Omental fat pad (tissue), 4 donors: Measurements from ENCODE around the gene C6orf89. TPM values are rescaled to one million over a fixed set of nuclear protein-coding genes. Genes with fewer than 3 reads are reported as not detected.
A peak's percentile ranks its signal among the peaks of the same experiment; 100 is the strongest.

ENCODE experiments used
- ATAC-seq: fragments of 150-250 bp; one replicate; pipeline ENCODE4 v1.9.1; 2016; ENCODE audit warnings: mild to moderate bottlenecking, moderate library complexity; ENCODE audit not compliant: low FRiP score
- DNase-seq: peaks from one replicate; pipeline ENCODE4 v3.0.0-alpha.2; 2019; ENCODE audit warnings: low spot score
- total RNA-seq, 4 donors: library from RNA; depleted of rRNA; stranded (reverse); fragments of >200 nt; gene quantifications; one replicate each; pipeline ENCODE4 v1.1.0, GENCODE V29; 2016
- TF ChIP-seq, protein P1 (sequence below), 3 donors: fragments of 450-650 bp; IDR thresholded peaks; one replicate each; pipeline ENCODE4 v1.5.1; 2016 to 2017; ENCODE audit warnings: antibody characterized with exemption in 3 of 3, mild to moderate bottlenecking in 3 of 3, moderate library complexity in 2 of 3

Gene C6orf89
- total RNA-seq, 4 donors from 2014 or later: 40.2 to 53.0 (median 46.0) TPM

DNA sequence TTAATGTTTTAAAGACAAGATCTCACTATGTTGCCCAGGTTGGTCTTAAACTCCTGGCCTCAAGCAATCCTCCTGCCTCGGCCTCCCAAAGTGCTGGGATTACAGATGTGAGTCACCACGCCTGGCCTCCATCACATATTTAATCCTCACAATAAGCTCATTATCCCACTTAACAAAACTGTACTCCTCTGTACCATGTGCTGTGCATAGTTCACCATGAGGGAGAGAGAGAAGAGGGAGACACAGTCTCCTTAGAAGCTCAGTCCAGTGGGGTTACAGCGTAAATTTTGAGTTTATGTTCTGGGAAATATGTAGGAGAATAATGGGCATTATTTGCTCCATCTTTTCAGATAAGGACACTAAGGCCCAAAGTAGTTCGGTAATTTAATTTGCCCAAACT lies 38.6 kb upstream of the C6orf89 start:
- DNase-seq (no peak), ATAC-seq (no peak)
- TF ChIP-seq, protein P1, sequence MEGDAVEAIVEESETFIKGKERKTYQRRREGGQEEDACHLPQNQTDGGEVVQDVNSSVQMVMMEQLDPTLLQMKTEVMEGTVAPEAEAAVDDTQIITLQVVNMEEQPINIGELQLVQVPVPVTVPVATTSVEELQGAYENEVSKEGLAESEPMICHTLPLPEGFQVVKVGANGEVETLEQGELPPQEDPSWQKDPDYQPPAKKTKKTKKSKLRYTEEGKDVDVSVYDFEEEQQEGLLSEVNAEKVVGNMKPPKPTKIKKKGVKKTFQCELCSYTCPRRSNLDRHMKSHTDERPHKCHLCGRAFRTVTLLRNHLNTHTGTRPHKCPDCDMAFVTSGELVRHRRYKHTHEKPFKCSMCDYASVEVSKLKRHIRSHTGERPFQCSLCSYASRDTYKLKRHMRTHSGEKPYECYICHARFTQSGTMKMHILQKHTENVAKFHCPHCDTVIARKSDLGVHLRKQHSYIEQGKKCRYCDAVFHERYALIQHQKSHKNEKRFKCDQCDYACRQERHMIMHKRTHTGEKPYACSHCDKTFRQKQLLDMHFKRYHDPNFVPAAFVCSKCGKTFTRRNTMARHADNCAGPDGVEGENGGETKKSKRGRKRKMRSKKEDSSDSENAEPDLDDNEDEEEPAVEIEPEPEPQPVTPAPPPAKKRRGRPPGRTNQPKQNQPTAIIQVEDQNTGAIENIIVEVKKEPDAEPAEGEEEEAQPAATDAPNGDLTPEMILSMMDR (IDR thresholded peaks at IDR 0.05): no peak

DNA sequence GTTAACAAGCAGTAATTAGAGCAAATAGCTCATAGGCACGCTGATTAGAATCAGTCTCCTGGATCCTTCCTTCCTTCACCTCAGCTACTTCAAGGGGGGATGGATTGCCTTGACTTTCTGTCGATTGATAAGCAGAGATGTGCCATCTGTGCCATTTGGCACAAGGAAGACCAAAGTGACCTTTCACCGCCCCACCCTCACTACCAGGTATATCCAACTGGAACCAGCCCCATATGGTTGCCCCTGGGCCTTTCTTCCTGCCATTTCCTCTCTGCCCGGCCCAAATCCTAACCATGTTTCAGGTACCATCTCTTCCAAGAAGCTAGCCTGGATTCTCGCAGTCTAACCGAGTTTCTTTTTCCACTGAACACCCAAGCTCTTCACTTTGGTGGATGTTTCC lies 37.8 kb upstream of the C6orf89 start:
- TF ChIP-seq, protein P1 (IDR thresholded peaks at IDR 0.05): no peak
- ATAC-seq (no peak), DNase-seq (no peak)

DNA sequence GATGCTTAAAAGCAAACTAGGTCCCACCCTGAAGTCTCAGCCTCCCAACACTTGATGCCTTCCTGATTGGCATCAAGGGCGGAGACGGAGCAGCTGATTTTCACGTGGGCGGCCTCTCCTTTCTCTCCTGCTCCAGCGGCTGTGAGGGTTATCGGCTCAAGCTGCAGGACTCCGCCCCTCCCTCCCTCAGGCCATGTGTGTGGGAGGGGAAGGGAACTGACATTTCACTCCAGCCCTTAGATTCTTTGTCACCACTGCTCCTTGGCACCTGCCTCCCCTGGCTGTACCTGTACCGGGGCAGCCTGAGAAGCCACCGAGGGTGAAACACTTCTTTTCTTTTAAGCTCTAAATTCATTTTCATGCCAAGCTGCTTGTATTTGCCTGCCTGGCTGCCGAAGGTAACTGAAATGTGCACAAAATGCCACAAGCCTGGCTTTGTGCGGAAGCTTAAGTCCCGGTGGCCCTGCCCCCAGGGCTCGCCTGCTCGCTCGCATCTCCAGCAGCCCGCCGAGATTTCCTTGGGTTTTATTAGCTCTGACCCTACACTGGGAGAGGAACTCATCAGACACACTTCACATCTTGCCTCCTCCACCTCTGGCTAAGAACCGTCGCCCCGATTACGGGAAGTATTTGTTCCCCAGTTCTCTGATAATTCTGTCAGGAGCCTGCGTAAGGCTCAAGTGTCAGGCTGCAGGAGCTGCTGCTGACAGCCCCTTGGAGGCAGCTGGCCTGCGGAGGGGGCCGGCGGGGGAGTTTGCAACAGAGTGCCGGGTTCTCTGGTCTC lies 36.9 kb upstream of the C6orf89 start:
- ATAC-seq (peak; percentile 60), DNase-seq (no peak)
- TF ChIP-seq, protein P1 (IDR thresholded peaks at IDR 0.05): no peak

DNA sequence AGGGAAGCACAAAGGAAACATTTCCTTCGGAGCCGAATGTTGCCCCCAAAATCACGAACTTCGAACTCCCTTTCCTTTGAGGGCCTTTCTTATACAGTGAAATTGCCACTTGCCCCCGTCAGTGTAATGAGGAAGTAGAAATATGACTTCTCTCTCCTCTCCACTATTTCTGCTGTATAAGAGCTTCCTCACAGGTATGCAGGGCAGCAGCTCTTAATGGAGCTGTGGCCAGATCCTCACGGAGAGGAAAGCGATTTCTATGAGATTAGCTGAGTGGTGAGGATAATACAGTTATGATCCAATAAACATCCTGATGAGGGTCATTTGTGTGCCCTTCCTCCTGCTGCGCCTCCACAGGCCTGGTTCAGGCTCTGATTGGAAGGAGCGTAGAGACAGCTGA lies 35.7 kb upstream of the C6orf89 start:
- DNase-seq (no peak), ATAC-seq (no peak)
- TF ChIP-seq, protein P1 (IDR thresholded peaks at IDR 0.05): no peak

DNA sequence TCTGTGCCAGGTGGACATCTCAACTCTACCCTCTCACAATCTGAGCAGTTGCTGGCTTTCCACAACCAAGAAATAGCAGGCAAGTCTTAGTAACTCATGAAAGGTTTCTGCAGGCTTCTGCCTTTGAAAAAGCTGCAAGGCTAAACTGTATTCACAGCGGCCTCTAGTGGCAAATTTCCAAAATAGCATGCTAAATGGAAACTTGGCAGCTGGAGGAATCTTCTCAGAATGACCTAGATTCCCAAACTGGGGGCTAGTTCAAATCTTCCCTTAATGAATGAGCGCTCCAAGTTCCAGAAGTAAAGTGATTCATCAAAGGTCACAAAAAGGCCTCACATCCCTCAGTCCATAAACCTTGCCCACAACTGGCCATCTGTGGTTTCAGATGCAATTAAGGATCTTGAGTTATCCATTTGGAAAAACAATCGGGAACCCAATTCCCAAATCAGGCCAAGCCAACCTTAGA lies 34.6 kb upstream of the C6orf89 start:
- DNase-seq (no peak), ATAC-seq (peak; percentile 49)
- TF ChIP-seq, protein P1 (IDR thresholded peaks at IDR 0.05): no peak

DNA sequence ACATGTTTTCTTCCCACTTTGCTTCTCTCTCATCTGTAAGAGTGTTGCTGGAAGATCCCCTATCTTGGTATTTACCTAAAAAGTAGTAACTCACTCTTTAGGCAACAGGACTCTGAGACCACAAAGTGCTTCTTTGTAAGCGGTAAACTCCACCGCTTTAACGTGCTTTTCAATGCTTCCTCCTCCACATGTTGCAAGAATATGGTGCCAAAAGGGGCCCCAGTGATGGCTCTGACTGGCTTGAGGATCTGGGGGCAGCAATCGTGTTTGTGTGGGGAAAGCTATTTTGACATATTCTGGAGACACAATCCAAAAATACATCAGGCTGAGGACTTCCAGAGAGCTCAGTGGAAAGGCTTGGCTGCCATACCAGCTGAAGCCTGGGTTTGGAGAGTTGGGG lies 34.1 kb upstream of the C6orf89 start:
- no peak for DNase-seq
- TF ChIP-seq, protein P1 (IDR thresholded peaks at IDR 0.05): no peak
- ATAC-seq: no peak
